DMS 273 treated with DMSO at 0.1 percent for 48 hours (cell line): ENCODE measurements around the gene CCDC177.

Experiments used
- DNase-seq: peaks from one replicate; lab custom pipeline; 2025; lab: John Stamatoyannopoulos, UW

CCDC177 gene

GRCh38 chr14:69528930-69529329 is 45.7 kb downstream of the CCDC177 start:
- DNase-seq, result no peak

- no peak for DNase-seq
Observed at GRCh38 chr14:69528143-69528542, 46.5 kb downstream of the CCDC177 start.

- no peak for DNase-seq
Observed at GRCh38 chr14:69527635-69528034, 47.0 kb downstream of the CCDC177 start.

GRCh38 chr14:69525896-69526295 is 48.8 kb downstream of the CCDC177 start:
- DNase-seq, result no peak

GRCh38 chr14:69522026-69522425 is 52.6 kb downstream of the CCDC177 start:
- DNase-seq, result no peak
